Colonic mucosa (tissue), 4 donors: Measurements from ENCODE around the gene DMRTB1. TPM values are rescaled to one million over a fixed set of nuclear protein-coding genes. Genes with fewer than 3 reads are reported as not detected.
"Not testable (repeated sequence)": the region's sequence is repeated elsewhere in the genome, so short reads cannot be mapped to it uniquely, and the experiment has no call there.

Experiments
- DNase-seq: peaks from one replicate; pipeline ENCODE4 v3.0.0-alpha.2; 2020
- H3K27ac ChIP-seq: fragments of 200-600 bp; one replicate; pipeline ENCODE4 v1.8.0; 2021
- H3K27me3 ChIP-seq: fragments of 200-600 bp; one replicate; pipeline ENCODE4 v1.8.0; 2021
- H3K36me3 ChIP-seq: fragments of 200-600 bp; one replicate; pipeline ENCODE4 v1.8.0; 2021
- H3K4me1 ChIP-seq: fragments of 200-600 bp; one replicate; pipeline ENCODE4 v1.8.0; 2021; ENCODE audit warnings: mild to moderate bottlenecking
- H3K4me3 ChIP-seq: fragments of 200-600 bp; one replicate; pipeline ENCODE4 v1.8.0; 2021
- H3K9ac ChIP-seq, 2 donors: one replicate each; pipeline ENCODE4 v1.7.0; 2013; ENCODE audit warnings: control low read depth in 2 of 2, low read depth in 2 of 2, low read length in 2 of 2
- H3K9me3 ChIP-seq: fragments of 200-600 bp; one replicate; pipeline ENCODE4 v1.8.0; 2021
- CTCF ChIP-seq: fragments of 200-600 bp; IDR thresholded peaks from one replicate; pipeline ENCODE4 v1.8.0; 2022; ENCODE audit warnings: antibody characterized with exemption, mild to moderate bottlenecking
- intact Hi-C: fragments of 100-400 bp; cut with DNase I; formaldehyde crosslinking; loops from one replicate; pipeline ENCODE4 v1.14.1; 2022
- total RNA-seq, 2 donors: library from RNA; stranded (reverse); fragmentation: NEBNext Ultra II Directional in 1 of 2; extraction: Animal tissue kit (Norgen Biotek cat#: 25700) in 1 of 2; gene quantifications; one replicate each; pipeline ENCODE4 v1.2.1, GENCODE V29; 2021
- donor health status: healthy.
- donor health status: DM: no; HTN: no; CAD: no.
- donor health status: DM: no; HTN: no; CAD: no.

The DMRTB1 gene
- total RNA-seq, 2 donors from 2014 or later: not detected

- intact Hi-C loops: no loop called here
Measured at GRCh38 chr1:53431244-53431643, 28.0 kb upstream of the DMRTB1 start.

GRCh38 chr1:53431805-53432565 is 27.2 kb upstream of the DMRTB1 start:
- no peaks in the 10 kb centered on the region for H3K9me3 ChIP-seq
- no peak for DNase-seq
- no peak overlapping the region for H3K4me3 ChIP-seq
- H3K4me1 ChIP-seq: no peaks in the 10 kb centered on the region
- H3K9ac ChIP-seq: no peak overlapping the region
- H3K27me3 ChIP-seq: peaks cover 2% of the 10 kb centered on the region
- no peaks in the 10 kb centered on the region for H3K36me3 ChIP-seq
- H3K27ac ChIP-seq: no peak overlapping the region
- TF ChIP-seq CTCF: no peak
- intact Hi-C loops: no loop called here

More at GRCh38 chr1:53431244-53431643, 28.0 kb upstream of the DMRTB1 start:
- Histone ChIP-seq H3K4me1 (no peaks in the 10 kb centered on the region), H3K27me3 (no peaks in the 10 kb centered on the region), H3K9me3 (no peaks in the 10 kb centered on the region), H3K27ac (no peak overlapping the region), H3K36me3 (no peaks in the 10 kb centered on the region), H3K9ac (no peak overlapping the region), H3K4me3 (no peak overlapping the region)
- TF ChIP-seq CTCF: no peak
- DNase-seq: no peak

GRCh38 chr1:53432611-53433010 is 26.6 kb upstream of the DMRTB1 start:
- TF ChIP-seq CTCF: no peak
- H3K4me1 ChIP-seq: no peaks in the 10 kb centered on the region
- H3K36me3 ChIP-seq: no peaks in the 10 kb centered on the region
- no peak for DNase-seq
- no peak overlapping the region for H3K9ac ChIP-seq
- no peak overlapping the region for H3K27ac ChIP-seq
- H3K27me3 ChIP-seq: peaks cover 5% of the 10 kb centered on the region
- H3K9me3 ChIP-seq: no peaks in the 10 kb centered on the region
- intact Hi-C loops: no loop called here
- H3K4me3 ChIP-seq: no peak overlapping the region

- H3K4me3 ChIP-seq, DNase-seq, H3K9ac ChIP-seq, H3K9me3 ChIP-seq, intact Hi-C loops, H3K4me1 ChIP-seq, H3K27ac ChIP-seq, H3K36me3 ChIP-seq, H3K27me3 ChIP-seq: not testable (repeated sequence)
Measured at GRCh38 chr1:53434405-53435007, 24.7 kb upstream of the DMRTB1 start.

GRCh38 chr1:53435151-53435550 is 24.0 kb upstream of the DMRTB1 start:
- Histone ChIP-seq H3K27me3 (peaks cover 5% of the 10 kb centered on the region), H3K27ac (no peak overlapping the region), H3K4me3 (no peak overlapping the region), H3K9ac (no peak overlapping the region), H3K9me3 (no peaks in the 10 kb centered on the region), H3K36me3 (no peaks in the 10 kb centered on the region), H3K4me1 (no peaks in the 10 kb centered on the region)
- intact Hi-C loops: no loop called here
- TF ChIP-seq CTCF: no peak
- no peak for DNase-seq
